ES-I3 (cell line): Measurements from ENCODE around the gene MUC21.

Experiments
- H3K36me3 ChIP-seq: 2 replicates; pipeline ENCODE4 v1.6.1; 2013; ENCODE audit warnings: mild to moderate bottlenecking, low read length, control low read depth, moderate library complexity; ENCODE audit not compliant: insufficient read depth
- H3K4me1 ChIP-seq: 2 replicates; pipeline ENCODE4 v1.6.1; 2013; ENCODE audit warnings: mild to moderate bottlenecking, control low read depth, low read length; ENCODE audit not compliant: insufficient read depth
- H3K9ac ChIP-seq: 2 replicates; pipeline ENCODE4 v1.6.1; 2013; ENCODE audit warnings: low read depth, mild to moderate bottlenecking, low read length, moderate library complexity
- H3K9me3 ChIP-seq: 2 replicates; pipeline ENCODE4 v1.6.1; 2013; ENCODE audit warnings: mild to moderate bottlenecking, low read length, moderate library complexity; ENCODE audit not compliant: control insufficient read depth, insufficient read depth

MUC21 gene

DNA sequence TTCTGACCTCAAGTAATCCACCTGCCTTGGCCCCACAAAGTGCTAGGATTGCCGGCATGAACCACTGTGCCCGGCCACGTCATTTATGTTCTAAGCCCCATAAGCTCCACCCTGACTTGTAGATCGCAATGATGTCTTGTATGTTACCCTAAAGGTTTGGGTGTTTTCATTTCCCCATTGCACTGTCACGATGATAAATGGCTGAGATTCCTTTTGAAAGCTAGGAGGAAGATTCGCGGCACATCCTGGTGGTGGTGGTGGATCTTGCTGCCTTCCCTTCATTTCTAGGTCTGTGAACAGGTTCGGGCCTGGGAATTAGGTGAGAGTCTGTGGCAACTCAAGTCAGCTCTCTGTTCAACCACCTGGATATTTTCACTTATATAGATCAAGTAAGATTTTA, 55.0 kb downstream of the MUC21 start:
- Histone ChIP-seq H3K4me1 (no peaks in the 10 kb centered on the region), H3K9ac (no peak overlapping the region), H3K36me3 (no peaks in the 10 kb centered on the region), H3K9me3 (no peaks in the 10 kb centered on the region)
